GM19351 (cell line): ENCODE measurements around the gene YPEL3.
A peak's percentile ranks its signal among the peaks of the same experiment; 100 is the strongest.

ENCODE experiments used
- ATAC-seq: cut with Tn5 transposase; IDR thresholded peaks from one replicate; pipeline ENCODE4 v1.9.1; 2021; ENCODE audit warnings: mild to moderate bottlenecking, moderate library complexity; ENCODE audit not compliant: unreplicated experiment

The YPEL3 gene

DNA sequence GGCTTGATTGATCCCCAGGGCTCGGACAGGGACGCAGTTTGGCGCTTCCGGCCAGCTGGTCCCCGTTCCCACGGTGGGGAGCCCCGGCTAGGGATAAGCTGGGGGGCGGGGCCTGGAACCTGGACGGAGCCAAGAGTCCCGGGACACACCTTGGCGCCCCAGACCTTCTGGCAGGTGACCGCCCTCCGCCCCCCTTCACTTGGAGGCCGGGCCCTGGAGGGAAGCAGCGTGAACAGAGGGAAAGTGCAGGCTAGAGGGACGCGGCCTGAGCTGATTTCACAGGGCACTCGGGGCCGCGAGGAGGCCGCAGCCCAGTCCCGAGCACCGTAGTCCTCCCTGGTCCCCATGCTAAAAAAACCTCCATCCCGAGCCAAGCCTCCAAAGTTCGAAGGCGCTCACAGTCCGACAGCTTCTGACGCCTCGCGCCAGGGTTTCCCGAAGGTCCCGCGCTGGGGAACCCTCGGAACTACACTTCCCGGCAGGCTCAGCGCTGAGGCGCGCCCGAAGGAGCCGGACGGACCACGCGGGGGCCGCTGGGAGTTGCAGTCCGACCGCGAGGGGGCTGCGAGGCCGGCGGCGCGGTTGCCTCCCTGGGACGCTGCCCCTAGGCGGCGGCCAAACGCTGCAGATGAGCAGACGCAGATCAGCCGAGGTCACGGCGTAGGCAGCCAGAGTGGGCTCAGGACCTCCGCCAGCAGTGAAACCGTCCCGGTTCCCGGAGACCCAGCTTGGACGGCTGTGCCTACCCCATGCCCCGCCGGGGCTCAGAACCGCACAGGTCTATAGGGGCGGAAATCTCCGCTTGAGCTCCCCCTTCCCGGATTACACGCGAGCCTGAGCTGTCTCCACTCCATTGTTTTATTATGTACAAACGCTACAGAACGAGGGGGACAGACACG lies 4.3 kb downstream of the YPEL3 start, which contains the start of gene TBX6:
Gene TBX6 (minus strand): TSS at position 451 of the 899 bp plus-strand sequence. CDS start 731 bp downstream, outside the sequence.
- peak; percentile 58 for ATAC-seq

DNA sequence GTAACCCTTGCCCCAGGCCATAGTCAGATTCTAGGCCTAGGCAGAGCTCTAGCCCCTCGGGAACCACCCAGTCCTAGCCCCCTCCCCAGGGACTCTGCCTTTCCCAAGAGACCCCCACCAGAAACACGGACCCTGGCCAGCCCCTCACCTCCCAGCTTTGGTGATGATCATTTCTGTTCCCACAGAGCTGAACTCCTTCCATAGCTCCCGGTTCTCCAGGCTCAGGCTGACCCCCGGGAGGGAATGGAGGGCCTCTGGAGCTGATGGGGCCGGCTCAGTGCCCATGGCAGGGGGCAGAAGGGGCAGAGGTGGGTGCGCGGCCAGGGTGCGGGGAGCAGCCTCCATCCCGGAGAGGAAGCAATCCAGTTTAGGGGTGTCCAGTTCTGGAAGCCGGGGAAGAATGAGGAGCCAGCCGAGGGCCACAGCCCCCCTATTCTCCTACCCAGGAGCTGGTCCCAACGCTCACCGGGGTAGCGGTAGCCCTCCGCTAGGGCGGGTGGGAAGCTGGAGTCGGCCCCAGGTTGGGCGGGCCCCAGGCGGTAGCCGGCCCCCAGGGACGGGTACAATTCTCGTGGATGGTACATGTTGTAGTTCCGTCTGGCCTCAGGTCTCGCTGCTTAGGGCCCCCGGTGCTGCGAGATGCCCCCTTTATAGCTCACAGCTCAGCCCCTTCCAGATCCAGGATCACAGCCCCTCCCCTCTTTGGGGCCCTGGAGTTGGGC lies 5.2 kb downstream of the YPEL3 start:
- no peak for ATAC-seq

DNA sequence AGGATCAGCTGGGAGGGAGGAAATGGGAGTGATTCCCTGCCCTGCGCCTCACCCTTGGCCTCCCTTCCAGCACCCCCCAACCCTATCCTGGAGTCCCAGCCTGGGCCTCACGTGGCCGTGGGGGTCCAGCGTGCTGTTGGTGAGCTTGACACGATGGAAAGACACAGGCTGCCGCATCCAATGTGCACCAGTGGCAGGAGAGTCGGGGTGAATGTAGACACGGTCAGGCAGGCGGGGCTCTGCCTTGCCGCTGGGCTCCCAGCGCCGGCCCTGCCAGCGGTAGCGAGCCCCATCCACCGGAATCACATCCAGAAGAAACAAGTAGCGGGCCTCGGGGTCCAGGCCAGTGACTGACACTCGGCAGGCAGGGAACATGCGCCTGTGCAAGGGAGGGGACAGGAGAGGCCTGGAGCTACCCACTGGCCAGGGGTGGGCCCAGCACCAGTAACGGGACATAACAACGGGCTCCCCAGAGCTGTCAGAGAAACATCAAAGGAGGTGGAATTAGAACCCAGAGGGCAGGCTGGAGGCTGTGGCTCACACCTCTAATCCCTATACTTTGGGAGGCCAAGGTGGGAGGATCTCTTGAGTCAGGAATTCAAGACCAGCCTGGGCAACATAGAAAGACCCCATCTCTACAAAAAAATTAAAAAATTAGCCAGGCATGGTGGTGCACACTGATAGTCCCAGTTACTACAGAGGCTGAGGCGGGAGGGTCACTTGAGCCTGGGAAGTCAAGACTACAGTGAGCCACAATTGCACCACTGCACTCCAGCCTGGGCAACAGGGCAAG lies 7.0 kb downstream of the YPEL3 start:
- no peak for ATAC-seq

DNA sequence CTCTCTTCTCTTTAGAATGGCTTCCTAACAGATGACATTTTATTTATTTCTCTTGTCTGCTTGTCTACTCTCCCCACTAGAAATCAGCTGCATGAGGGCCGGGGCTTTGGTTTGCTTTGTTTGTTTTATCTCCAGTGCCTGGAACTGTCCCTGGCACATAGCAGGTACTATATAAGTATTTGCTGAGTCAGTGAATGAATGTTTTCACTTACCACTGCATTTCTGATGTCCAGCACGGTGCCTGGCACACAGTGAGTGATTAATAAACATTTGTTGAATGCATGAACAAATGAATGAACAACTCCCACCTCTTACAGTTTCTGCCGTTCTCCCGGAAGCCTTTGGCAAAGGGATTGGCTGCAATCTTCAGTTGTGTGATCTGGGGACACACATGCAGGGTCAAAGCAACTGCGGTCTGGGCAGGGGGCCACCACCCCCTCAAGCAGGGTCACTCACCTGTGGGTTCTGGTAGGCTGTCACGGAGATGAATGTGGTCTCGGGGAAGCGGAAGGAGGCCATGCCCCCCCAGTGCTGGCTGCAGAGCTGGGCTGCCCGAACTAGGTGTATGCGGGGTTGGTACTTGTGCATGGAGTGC lies 7.7 kb downstream of the YPEL3 start:
- no peak for ATAC-seq

DNA sequence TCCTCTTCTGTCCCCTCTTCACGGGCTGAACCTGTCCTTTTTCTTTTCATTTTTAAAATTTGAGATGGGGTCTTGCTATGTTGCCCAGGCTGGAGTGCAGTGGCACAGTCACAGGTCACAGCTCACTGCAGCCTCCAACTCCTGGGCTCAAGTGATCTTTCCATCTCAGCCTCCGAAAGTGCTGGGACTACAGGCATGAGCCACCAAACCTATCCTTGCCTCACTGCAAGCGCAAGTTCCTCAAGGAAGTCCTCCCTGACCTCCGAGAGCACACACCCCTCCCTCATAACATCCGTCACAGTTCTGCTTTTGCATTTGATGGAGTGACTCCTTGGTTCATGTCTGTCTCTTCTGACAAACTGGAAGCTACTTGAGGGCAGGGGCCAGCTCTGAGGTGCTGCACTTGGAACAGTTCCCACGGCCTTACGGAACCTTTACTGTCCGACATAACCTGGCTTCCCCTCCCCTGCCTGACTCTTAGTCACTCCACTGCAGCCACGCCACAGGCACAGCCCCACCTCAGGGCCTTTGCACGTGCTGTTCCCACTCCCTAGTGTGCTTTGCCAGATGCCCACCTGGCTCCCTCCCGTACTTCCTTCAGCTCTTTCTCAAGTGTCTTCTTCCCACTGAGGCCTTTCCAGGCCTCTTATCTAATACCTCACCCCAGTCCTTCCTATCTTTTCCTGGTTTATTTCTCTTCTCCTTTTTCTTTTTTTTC lies 8.7 kb downstream of the YPEL3 start:
- ATAC-seq, result no peak

DNA sequence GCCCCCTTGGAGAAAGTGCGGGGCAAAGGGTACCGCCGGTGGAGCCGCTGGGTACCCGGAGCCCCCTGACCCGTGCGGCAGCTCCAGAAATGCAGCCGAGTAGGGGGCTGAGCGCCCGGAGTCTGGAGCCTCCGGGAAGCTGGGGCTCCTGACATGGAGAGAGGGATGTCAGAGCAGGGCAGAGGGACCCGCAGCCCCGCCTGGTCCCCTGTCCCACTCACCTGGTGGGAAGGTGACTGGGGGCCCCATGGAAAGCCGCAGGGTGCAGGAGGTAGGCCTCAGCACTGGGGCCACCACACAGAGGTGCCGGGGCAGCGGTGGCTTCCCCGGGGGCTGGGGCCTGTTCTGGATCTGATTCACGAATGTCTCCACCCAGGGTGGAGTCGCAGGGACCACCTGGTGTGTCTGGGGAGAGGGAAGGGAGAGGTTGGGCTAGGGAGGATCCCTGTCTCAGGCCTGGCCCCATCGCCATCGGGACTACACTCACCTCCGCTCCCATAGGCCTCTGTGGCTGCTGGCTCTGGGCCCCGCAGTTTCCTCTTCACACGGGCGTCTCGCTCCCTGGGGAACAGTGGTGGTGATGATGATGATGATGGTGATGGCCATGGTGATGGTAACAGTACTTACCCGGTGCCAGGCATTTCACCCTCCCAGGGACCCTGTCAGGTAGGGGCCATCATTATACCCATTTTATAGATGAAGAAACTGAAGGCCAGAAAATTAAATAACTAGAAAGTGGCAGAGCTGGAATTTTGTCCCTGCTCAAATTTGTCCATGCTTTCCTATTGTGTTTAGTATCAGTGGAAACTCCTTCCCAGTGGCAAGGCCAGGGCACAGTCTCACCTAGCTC lies 9.5 kb downstream of the YPEL3 start:
- ATAC-seq, result no peak

DNA sequence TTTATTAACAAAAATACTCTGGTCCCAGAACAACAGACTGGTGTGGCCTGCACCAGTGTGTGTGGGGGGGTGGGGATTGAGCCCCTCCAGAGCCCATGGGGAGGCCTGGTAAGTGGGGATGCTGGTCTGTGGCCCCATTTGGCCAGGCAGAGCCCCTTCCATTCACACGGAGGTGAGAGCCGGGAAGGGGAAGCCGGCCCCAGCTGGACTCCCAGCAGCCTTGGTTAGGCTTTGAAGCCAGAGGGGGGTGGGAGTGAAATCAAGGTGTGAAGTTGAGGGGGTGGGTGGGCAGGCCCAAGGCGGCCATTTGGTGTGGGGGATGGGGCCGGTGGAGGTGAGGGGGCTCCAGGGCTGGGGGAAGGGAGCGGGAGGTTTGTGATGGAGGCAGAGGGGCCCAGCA lies 10.2 kb downstream of the YPEL3 start:
- ATAC-seq, result no peak

DNA sequence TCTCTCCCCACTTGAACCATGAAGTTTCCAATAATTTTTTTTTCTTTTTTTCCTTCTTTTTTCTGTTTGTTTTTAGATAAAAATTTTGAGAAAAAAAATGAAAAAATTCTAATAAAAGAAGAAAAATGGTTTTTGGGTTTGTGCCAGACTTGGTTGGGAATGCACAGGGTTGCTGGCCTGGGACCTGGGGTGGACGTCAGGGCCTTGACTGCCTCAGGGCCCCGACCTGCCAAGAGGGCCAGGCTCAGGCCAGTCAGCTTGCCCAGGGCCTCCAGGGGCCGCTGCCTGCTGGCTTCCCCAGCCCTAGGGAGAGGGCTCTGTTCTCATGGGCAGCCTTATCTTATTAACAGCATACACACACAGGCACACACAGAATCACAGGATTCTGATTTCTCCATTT lies 10.8 kb downstream of the YPEL3 start:
- ATAC-seq, result no peak

DNA sequence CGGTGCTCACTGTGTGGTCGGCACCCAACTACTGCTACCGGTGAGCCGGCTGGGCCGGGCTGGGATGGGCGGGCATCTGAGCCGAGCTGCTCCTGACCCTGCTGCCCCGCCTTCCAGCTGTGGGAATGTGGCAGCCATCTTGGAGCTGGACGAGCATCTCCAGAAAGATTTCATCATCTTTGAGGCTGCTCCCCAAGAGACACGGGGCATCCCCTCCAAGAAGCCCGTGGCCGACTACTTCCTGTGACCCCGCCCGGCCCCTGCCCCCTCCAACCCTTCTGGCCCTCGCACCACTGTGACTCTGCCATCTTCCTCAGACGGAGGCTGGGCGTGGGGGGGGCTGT lies 11.2 kb downstream of the YPEL3 start:
- ATAC-seq, result no peak

DNA sequence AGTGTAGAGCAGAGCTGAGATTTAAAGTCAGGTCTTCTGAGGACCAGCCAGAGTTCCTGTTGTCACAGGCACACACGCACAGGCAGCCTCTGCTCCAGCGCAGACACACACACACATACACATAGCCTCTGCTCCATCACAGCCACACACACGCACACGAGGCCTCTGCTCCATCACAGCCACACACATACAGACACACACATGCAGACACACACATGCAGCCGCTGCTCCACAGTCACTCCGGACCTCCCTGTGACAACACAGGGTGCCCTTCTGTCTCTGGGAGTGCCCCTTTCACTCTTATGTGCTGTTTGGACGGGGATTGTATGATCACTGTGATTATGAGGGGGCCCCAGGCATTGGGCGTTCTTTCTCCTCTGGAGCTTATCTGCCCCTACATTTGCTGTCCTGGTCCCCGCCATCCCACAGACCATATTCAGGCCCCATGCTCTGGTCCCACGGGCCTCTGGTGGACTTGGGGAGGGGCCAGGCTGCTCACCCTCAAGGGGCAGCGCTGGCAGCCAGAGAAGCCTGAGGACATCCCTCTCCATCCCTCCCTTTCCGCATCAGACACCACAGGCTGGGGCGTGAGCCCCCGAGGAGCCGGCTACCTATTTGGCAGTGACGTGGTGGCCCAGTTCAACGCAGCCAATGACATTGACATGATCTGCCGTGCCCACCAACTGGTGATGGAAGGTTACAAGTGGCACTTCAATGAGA lies 11.8 kb downstream of the YPEL3 start:
- ATAC-seq, result no peak

DNA sequence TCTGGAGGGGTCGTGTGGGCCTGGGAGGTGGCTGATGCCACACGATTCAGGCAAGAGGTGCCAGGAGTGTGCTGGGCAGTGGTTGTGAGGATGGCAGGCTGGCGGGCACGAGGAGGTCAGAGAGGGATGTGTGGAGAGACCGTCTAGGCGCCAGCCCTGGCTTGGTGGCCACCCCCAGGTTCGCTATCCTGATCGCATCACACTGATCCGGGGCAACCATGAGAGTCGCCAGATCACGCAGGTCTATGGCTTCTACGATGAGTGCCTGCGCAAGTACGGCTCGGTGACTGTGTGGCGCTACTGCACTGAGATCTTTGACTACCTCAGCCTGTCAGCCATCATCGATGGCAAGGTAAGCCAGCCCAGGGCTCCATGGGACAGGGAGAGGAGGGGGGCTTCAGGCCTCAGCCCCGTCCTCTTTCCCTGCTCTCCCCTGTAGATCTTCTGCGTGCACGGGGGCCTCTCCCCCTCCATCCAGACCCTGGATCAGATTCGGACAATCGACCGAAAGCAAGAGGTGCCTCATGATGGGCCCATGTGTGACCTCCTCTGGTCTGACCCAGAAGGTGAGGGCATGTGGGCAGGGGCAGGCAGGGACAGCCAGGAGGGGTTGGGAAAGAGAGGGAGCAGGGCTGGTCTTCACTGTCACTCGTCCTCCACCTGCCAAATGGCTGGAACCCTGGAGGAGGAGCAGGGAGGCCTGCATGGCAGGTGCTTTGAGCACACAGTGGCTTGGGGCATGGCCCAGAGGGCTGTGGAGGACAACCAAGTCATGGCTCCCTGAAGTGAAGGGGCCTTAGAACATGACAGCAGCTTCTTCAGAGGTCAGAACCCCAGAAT lies 12.6 kb downstream of the YPEL3 start:
- no peak for ATAC-seq

DNA sequence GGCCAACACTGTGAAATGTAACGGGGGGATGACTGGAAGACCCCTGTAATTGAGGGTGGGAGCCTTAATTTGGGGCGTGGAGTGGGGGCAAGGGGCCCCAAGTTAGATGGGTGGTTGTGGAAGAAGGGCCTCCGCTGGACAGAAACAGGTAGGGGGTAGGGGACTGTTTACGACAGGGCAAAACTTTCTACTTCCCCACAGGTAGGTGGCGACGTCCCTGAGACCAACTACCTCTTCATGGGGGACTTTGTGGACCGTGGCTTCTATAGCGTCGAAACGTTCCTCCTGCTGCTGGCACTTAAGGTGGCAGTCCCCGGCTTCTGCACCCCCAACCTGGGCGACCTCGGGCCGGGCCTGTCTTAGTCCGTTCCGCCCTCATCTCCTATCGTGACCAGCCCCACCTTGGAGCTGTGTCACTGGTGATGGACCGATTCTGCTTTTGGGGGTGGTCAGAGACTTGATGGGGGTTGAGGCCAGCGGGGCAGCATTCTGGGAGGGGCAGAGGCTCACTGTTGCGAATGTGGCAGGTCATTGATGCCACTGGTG lies 13.4 kb downstream of the YPEL3 start:
- no peak for ATAC-seq

DNA sequence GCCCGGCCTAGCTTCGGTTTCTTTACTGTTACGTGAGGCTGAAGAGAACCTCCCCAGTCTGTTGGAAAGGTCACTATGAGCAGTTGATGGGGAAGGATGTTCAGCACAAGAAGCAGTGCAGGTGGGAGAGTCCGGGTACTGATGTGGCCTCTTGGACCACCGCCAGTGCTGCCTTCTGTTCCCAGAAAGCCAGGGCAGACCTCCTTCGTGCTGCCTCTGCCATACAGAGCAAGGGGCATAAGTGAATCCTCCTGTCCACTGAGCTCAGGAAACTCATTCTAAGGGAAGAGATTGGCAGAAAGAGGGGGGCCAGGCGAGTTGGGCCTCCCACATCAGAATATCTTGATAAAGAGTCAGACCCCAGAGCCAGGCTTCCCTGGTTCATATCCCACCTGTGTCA lies 16.5 kb downstream of the YPEL3 start:
- ATAC-seq, result no peak

DNA sequence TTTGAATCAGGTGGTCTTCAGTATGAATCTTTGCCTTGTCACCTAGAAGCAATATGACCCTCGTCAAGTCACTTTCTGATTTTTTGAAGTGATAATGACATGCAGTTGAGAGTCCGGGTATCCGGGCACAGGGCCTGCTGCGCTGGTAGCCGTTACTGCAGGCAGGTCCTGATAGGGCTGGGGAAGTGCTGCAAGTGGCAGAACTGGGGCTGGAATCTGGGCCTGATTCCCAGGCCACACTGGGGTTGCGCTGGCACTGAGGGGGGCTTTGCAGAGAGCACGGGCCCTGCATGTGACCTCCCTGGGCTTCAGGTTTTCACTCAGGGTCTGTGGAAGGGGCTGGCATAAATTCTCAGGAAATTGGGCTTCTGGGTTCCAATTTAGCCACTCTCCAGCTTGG lies 17.3 kb downstream of the YPEL3 start:
- ATAC-seq, result no peak

DNA sequence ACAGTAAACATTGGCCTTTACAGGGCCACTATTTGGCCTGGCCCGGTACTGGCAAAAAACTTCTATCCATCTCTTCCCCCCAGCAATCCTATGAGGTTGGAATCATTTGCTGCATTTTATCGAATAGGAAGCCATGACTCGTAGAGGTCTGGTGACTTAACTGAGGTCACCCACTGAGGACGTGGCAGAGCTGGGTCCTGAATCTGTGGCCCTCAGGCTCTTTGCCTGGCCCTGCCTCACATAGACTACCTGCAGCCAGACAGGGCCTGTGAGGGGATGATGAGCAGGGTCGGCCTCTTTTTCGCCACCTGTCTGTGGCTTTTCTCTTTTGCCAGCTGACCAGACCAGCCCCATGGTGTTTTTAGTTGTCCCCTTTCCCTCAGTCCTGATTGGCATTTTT lies 18.4 kb downstream of the YPEL3 start:
- no peak for ATAC-seq

DNA sequence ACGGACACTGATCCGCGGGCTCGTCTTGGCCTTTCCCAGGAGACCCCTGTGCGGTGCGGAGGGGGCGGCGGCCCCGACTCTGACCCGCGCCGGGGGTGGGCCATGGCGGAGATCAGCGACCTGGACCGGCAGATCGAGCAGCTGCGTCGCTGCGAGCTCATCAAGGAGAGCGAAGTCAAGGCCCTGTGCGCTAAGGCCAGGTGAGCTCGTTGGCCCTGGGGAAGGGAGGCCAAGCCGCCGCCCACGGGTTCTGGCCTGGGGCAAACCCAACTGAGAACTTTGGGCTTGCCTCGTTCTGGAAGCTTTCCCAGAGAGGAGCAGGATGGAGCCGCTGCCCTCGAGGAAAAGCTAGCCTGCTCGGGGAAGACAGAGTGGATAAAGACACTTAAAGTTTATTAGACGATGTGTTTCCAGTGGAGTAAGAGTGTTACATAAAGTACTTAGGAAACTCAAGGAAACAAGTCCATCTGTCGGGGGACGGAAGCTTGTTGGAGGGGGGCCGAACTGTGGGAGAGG lies 19.7 kb downstream of the YPEL3 start:
- ATAC-seq, result peak; percentile 20

DNA sequence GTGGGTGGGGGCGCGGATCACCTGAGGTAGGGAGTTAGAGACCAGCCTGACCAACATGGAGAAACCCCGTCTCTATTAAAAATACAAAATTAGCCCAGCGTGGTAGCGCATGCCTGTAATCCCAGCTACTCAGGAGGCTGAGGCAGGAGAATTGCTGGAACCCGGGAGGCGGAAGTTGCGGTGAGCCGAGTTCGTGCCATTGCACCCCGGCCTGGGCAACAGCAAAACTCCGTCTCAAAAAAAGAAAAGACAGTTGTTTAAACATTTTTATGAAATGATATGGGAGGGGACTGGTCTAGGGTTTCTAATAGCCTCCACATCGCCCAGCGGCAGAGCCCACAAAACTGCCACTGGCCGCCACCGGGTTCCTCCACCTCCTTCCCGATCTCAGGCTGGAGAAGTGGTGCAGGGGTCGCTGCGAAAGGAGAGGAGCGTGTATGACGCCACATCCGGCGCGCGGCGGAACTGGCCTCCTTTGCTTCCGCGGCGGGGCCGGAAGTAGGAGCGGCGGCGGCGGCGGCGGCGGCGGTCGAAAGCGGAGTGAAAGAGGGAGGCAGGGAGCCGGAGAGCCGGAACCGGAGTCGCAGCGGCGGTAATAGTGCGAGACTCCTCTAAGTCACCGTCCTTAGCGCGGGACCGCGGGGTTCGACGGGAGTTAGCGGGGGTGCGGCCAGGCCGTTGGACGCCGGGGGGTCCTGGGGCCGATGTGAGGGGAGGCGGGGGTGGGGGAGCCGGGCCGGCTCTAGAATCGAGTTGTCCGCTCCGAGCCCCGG lies 20.3 kb downstream of the YPEL3 start, which contains the start of gene PPP4C:
Gene PPP4C (plus strand): TSS at position 492 of the 773 bp plus-strand sequence. CDS start 384 bp downstream, outside the sequence.
- ATAC-seq, result peak; percentile 90
